DND-41 (cell line): ENCODE data around the gene TMEFF2.

Experiments
- ATAC-seq: fragments of 200-7000 bp; cut with Tn5 transposase; 3 replicates; pipeline ENCODE4 v1.9.1; 2021; ENCODE audit warnings: low read depth; ENCODE audit not compliant: insufficient read depth
- DNase-seq: peaks from one replicate; pipeline ENCODE4 v3.0.0-alpha.2; 2020
- H2AFZ ChIP-seq: 2 replicates; pipeline ENCODE4 v1.6.0; 2012; ENCODE audit warnings: low read depth, low read length
- H3K27ac ChIP-seq: 2 replicates; pipeline ENCODE4 v1.5.1; 2012; ENCODE audit warnings: low read length, inconsistent platforms
- H3K27me3 ChIP-seq: fragments of 200-600 bp; sonication (generic); 2 replicates; pipeline ENCODE4 v1.6.0; 2012; ENCODE audit warnings: low read length, mild to moderate bottlenecking, inconsistent platforms; ENCODE audit not compliant: insufficient read depth, poor library complexity
- H3K36me3 ChIP-seq: 2 replicates; pipeline ENCODE4 v1.5.1; 2012; ENCODE audit warnings: low read length, inconsistent platforms; ENCODE audit not compliant: insufficient read depth
- H3K4me1 ChIP-seq: 2 replicates; pipeline ENCODE4 v1.5.1; 2012; ENCODE audit warnings: mild to moderate bottlenecking, low read length; ENCODE audit not compliant: insufficient read depth
- H3K4me2 ChIP-seq: 2 replicates; pipeline ENCODE4 v1.6.0; 2012; ENCODE audit warnings: mild to moderate bottlenecking, moderate library complexity, low read length, inconsistent platforms; ENCODE audit not compliant: insufficient read depth
- H3K4me3 ChIP-seq, 2 experiments: fragments of 200-600 bp in 1 of 2; shearing (Covaris generic) in 1 of 2; 2 replicates each; pipeline ENCODE4 v1.5.1; 2012 to 2016; ENCODE audit warnings: inconsistent platforms in 2 of 2, low read length in 2 of 2, mild to moderate bottlenecking in 2 of 2, low read depth in 1 of 2, moderate library complexity in 1 of 2
- H3K79me2 ChIP-seq: 2 replicates; pipeline ENCODE4 v1.6.0; 2012; ENCODE audit warnings: low read length, inconsistent platforms; ENCODE audit not compliant: insufficient read depth
- H3K9ac ChIP-seq: 2 replicates; pipeline ENCODE4 v1.6.0; 2012; ENCODE audit warnings: low read depth, mild to moderate bottlenecking, inconsistent platforms, low read length, moderate library complexity
- H3K9me3 ChIP-seq: 2 replicates; pipeline ENCODE4 v1.5.1; 2012; ENCODE audit warnings: low read length, moderate library complexity, mild to moderate bottlenecking, inconsistent platforms; ENCODE audit not compliant: insufficient read depth, severe bottlenecking
- H4K20me1 ChIP-seq: 2 replicates; pipeline ENCODE4 v1.6.0; 2012; ENCODE audit warnings: low read length; ENCODE audit not compliant: insufficient read depth
- EZH2 ChIP-seq: IDR thresholded peaks from 3 replicates; pipeline ENCODE4 v1.6.1; 2012; ENCODE audit warnings: borderline replicate concordance, low read depth, mild to moderate bottlenecking, moderate library complexity, low read length, inconsistent platforms; ENCODE audit not compliant: severe bottlenecking
- TF ChIP-seq, protein P1 (sequence below): IDR thresholded peaks from 2 replicates; pipeline ENCODE4 v1.5.1; 2012; ENCODE audit warnings: borderline replicate concordance, low read length, moderate library complexity, mild to moderate bottlenecking; ENCODE audit not compliant: poor library complexity, severe bottlenecking; ENCODE audit errors: extremely low read depth

The TMEFF2 gene

DNA sequence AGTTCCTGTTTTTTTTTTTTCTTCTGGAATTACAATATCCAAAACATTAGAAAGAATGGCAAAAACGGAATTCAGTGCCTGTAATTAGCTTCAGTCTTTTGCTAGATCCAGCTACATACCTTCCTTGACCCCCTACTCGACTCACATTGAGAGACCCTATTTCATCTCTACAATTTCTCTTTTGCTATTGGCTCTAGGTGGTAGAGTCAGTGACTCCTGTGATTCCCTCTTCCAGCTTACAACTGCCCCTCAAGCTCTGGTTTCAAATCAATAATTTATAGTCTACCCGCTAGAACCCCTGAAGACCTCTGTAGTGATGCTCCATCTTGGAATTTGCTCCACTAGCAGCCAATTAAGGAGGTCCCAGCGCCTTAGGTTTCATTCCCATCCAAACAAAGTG lies 125.8 kb downstream of the TMEFF2 start:
- no peak overlapping the region for H3K27ac ChIP-seq
- no peaks in the 10 kb centered on the region for H3K4me1 ChIP-seq
- no peaks in the 10 kb centered on the region for H3K9me3 ChIP-seq
- no peak overlapping the region for H3K9ac ChIP-seq
- ATAC-seq: no peak
- H4K20me1 ChIP-seq: no peaks in the 10 kb centered on the region
- no peak for TF ChIP-seq EZH2
- TF ChIP-seq, protein P1, sequence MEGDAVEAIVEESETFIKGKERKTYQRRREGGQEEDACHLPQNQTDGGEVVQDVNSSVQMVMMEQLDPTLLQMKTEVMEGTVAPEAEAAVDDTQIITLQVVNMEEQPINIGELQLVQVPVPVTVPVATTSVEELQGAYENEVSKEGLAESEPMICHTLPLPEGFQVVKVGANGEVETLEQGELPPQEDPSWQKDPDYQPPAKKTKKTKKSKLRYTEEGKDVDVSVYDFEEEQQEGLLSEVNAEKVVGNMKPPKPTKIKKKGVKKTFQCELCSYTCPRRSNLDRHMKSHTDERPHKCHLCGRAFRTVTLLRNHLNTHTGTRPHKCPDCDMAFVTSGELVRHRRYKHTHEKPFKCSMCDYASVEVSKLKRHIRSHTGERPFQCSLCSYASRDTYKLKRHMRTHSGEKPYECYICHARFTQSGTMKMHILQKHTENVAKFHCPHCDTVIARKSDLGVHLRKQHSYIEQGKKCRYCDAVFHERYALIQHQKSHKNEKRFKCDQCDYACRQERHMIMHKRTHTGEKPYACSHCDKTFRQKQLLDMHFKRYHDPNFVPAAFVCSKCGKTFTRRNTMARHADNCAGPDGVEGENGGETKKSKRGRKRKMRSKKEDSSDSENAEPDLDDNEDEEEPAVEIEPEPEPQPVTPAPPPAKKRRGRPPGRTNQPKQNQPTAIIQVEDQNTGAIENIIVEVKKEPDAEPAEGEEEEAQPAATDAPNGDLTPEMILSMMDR: no peak
- no peaks in the 10 kb centered on the region for H3K36me3 ChIP-seq
- no peak overlapping the region for H3K4me3 ChIP-seq
- DNase-seq: no peak
- no peaks in the 10 kb centered on the region for H3K79me2 ChIP-seq
- peaks cover 5% of the 10 kb centered on the region for H3K27me3 ChIP-seq
- H2AFZ ChIP-seq: no peak overlapping the region
- no peak overlapping the region for H3K4me2 ChIP-seq

DNA sequence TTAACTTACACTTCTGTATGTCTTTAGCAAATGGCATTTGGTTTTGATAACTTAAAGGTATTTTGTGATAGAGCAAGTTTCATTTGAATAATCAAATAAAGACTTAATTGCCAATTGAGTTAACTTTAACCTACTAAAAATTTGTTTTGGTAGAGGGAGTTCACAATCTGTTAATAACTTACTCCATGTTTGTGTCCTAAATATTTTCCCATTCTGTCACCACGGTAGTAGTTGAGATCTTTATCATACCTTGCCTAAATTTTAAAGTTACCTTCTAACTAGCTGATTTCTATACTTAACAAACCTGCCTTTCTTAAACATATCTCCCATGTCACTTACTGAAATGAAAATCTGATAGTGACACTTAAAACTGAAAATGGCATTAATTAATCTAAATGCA lies 127.1 kb downstream of the TMEFF2 start:
- no peaks in the 10 kb centered on the region for H3K4me1 ChIP-seq
- DNase-seq (no peak), ATAC-seq (no peak)
- H3K4me3 ChIP-seq: no peak overlapping the region
- H2AFZ ChIP-seq: no peak overlapping the region
- no peaks in the 10 kb centered on the region for H3K79me2 ChIP-seq
- H3K9ac ChIP-seq: no peak overlapping the region
- H3K36me3 ChIP-seq: no peaks in the 10 kb centered on the region
- no peak overlapping the region for H3K27ac ChIP-seq
- H3K9me3 ChIP-seq: no peaks in the 10 kb centered on the region
- H4K20me1 ChIP-seq: no peaks in the 10 kb centered on the region
- H3K27me3 ChIP-seq: peaks cover 5% of the 10 kb centered on the region
- H3K4me2 ChIP-seq: no peak overlapping the region
- TF ChIP-seq EZH2: no peak
- TF ChIP-seq, protein P1: no peak

DNA sequence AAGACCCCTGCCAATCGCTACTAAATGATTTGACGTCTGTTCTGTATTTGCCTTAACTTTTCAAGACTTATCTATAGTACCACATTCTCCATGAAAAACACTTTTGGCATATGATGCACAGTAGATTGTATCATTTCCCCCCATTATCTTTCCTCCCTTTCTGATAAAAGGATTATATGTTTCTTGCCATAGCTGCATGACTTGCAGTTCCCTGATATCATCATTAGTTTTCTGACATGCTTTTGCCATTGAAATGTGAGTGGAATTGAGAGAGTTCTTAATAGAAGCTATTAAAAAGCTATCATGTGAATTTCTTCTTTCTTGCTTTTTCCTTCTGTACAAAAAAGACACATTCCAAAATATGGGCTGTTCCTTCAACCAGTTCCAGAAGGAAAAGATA lies 130.3 kb downstream of the TMEFF2 start:
- Histone ChIP-seq H4K20me1 (no peaks in the 10 kb centered on the region), H3K36me3 (no peaks in the 10 kb centered on the region), H3K4me3 (no peak overlapping the region), H3K4me1 (no peaks in the 10 kb centered on the region), H3K4me2 (no peak overlapping the region), H3K27me3 (peaks cover 5% of the 10 kb centered on the region), H3K27ac (no peak overlapping the region), H2AFZ (no peak overlapping the region), H3K9ac (no peak overlapping the region), H3K79me2 (no peaks in the 10 kb centered on the region), H3K9me3 (no peaks in the 10 kb centered on the region)
- no peak for DNase-seq
- no peak for TF ChIP-seq EZH2
- TF ChIP-seq, protein P1: no peak
- ATAC-seq: no peak

DNA sequence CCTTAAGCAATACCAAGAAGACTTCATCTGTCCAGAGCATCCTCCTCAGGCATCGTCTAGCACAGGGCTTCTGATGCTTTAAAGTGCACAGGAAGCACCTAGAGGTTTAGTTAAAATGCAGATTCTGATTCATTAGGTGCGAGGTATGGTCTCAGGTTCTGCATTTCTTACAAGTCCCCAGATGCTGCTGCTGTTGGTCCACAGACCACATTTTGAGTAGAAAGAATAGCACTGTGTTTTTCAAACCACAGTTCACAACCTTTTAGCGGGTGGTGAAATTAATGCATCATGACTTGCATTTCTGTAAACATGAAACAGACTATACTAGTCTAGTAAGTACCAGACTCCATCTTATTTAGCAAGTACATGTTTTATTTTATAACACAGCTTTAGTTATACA lies 134.6 kb downstream of the TMEFF2 start:
- Histone ChIP-seq H3K79me2 (no peaks in the 10 kb centered on the region), H3K36me3 (no peaks in the 10 kb centered on the region), H3K9me3 (no peaks in the 10 kb centered on the region), H3K27ac (no peak overlapping the region), H3K4me2 (no peak overlapping the region), H3K27me3 (no peaks in the 10 kb centered on the region), H4K20me1 (no peaks in the 10 kb centered on the region), H3K9ac (no peak overlapping the region), H3K4me3 (no peak overlapping the region), H3K4me1 (no peaks in the 10 kb centered on the region), H2AFZ (no peak overlapping the region)
- ATAC-seq (peak; percentile 33; the same call in 2 of the 3 replicates), DNase-seq (no peak)
- TF ChIP-seq, protein P1: no peak
- no peak for TF ChIP-seq EZH2
